ENCODE measurements around the gene LEMD1. TPM values are rescaled to one million over a fixed set of nuclear protein-coding genes. Genes with fewer than 3 reads are reported as not detected.
"Not testable (repeated sequence)": the region's sequence is repeated elsewhere in the genome, so short reads cannot be mapped to it uniquely, and the experiment has no call there.

The LEMD1 gene
- total RNA-seq, 1 experiment from 2014 or later, result 15.0 TPM

- peak; percentile 73 for DNase-seq (ENCODE audit: low spot score)
- in situ Hi-C loops (cut with HindIII; ENCODE audit: low sequenced_read_pairs), result no loop called here
Observed at GRCh38 chr1:205369701-205370123, 52.1 kb downstream of the LEMD1 start.

GRCh38 chr1:205368478-205368877, 53.4 kb downstream of the LEMD1 start:
- no peak for DNase-seq (ENCODE audit: low spot score)
- in situ Hi-C loops (cut with HindIII; ENCODE audit: low sequenced_read_pairs), result no loop called here

GRCh38 chr1:205365945-205366463, 55.9 kb downstream of the LEMD1 start:
- in situ Hi-C loops (cut with HindIII; ENCODE audit: low sequenced_read_pairs), result no loop called here
- DNase-seq (ENCODE audit: low spot score), result peak; percentile 46

GRCh38 chr1:205365086-205365485, 56.8 kb downstream of the LEMD1 start:
- DNase-seq (ENCODE audit: low spot score); in situ Hi-C loops (cut with HindIII; ENCODE audit: low sequenced_read_pairs): not testable (repeated sequence)

- in situ Hi-C loops (cut with HindIII; ENCODE audit: low sequenced_read_pairs), result loop anchor here (5.0 kb wide), 1 partner anchor 161 kb away; no protein-coding TSS in a partner anchor
- DNase-seq (ENCODE audit: low spot score), result peak; percentile 70
Observed at GRCh38 chr1:205360891-205361290, 61.0 kb downstream of the LEMD1 start.

- peak; percentile 93 for DNase-seq (ENCODE audit: low spot score)
- in situ Hi-C loops (cut with HindIII; ENCODE audit: low sequenced_read_pairs), result loop anchor here (5.0 kb wide), 1 partner anchor 162 kb away; no protein-coding TSS in a partner anchor
Observed at GRCh38 chr1:205359771-205360565, 61.9 kb downstream of the LEMD1 start.

GRCh38 chr1:205358579-205358978, 63.3 kb downstream of the LEMD1 start:
- no peak for DNase-seq (ENCODE audit: low spot score)
- in situ Hi-C loops (cut with HindIII; ENCODE audit: low sequenced_read_pairs), result no loop called here

GRCh38 chr1:205357567-205357966, 64.3 kb downstream of the LEMD1 start:
- no peak for DNase-seq (ENCODE audit: low spot score)
- in situ Hi-C loops (cut with HindIII; ENCODE audit: low sequenced_read_pairs), result no loop called here

- DNase-seq (ENCODE audit: low spot score), result no peak
- in situ Hi-C loops (cut with HindIII; ENCODE audit: low sequenced_read_pairs), result no loop called here
Observed at GRCh38 chr1:205356440-205357139, 65.3 kb downstream of the LEMD1 start, which contains the start of gene KLHDC8A. Gene KLHDC8A, minus strand, starts transcription at chr1:205356922. Its CDS starts 13,318 bp downstream, at chr1:205343604.

GRCh38 chr1:205355075-205355453, 66.8 kb downstream of the LEMD1 start:
- in situ Hi-C loops (cut with HindIII; ENCODE audit: low sequenced_read_pairs), result no loop called here
- DNase-seq (ENCODE audit: low spot score), result peak; percentile 72

GRCh38 chr1:205354259-205355074, 67.4 kb downstream of the LEMD1 start:
- peak; percentile 84 for DNase-seq (ENCODE audit: low spot score)
- in situ Hi-C loops (cut with HindIII; ENCODE audit: low sequenced_read_pairs), result no loop called here

GRCh38 chr1:205353612-205354011, 68.2 kb downstream of the LEMD1 start:
- no peak for DNase-seq (ENCODE audit: low spot score)
- in situ Hi-C loops (cut with HindIII; ENCODE audit: low sequenced_read_pairs), result no loop called here

GRCh38 chr1:205353191-205353590, 68.7 kb downstream of the LEMD1 start:
- DNase-seq (ENCODE audit: low spot score), result no peak
- in situ Hi-C loops (cut with HindIII; ENCODE audit: low sequenced_read_pairs), result no loop called here

- peak; percentile 89 for DNase-seq (ENCODE audit: low spot score)
- in situ Hi-C loops (cut with HindIII; ENCODE audit: low sequenced_read_pairs), result no loop called here
Observed at GRCh38 chr1:205351984-205352713, 69.7 kb downstream of the LEMD1 start.

GRCh38 chr1:205350691-205351141, 71.1 kb downstream of the LEMD1 start:
- in situ Hi-C loops (cut with HindIII; ENCODE audit: low sequenced_read_pairs), result no loop called here
- no peak for DNase-seq (ENCODE audit: low spot score)

GRCh38 chr1:205350124-205350523, 71.7 kb downstream of the LEMD1 start:
- no peak for DNase-seq (ENCODE audit: low spot score)
- in situ Hi-C loops (cut with HindIII; ENCODE audit: low sequenced_read_pairs), result no loop called here

- in situ Hi-C loops (cut with HindIII; ENCODE audit: low sequenced_read_pairs), result no loop called here
- no peak for DNase-seq (ENCODE audit: low spot score)
Observed at GRCh38 chr1:205348554-205349487, 73.0 kb downstream of the LEMD1 start.

All from G401 (cell line).